Kidney epithelial cell (primary cell): ENCODE data around the gene KRTAP5-7. TPM values are rescaled to one million over a fixed set of nuclear protein-coding genes. Genes with fewer than 3 reads are reported as not detected.

Experiments used
- DNase-seq: peaks from one replicate; pipeline ENCODE4 v3.0.0-alpha.2; 2010; ENCODE audit warnings: low read depth
- H3K27me3 ChIP-seq: 2 replicates; pipeline ENCODE4 v1.6.0; 2011; ENCODE audit warnings: low read length; ENCODE audit not compliant: control insufficient read depth, insufficient read depth
- H3K36me3 ChIP-seq: 2 replicates; pipeline ENCODE4 v1.5.1; 2011; ENCODE audit warnings: low read length; ENCODE audit not compliant: control insufficient read depth, insufficient read depth
- H3K4me3 ChIP-seq: 2 replicates; pipeline ENCODE4 v1.5.1; 2011; ENCODE audit warnings: low read depth, mild to moderate bottlenecking, control low read depth, low read length
- total RNA-seq: library from RNA; depleted of rRNA; stranded (reverse); fragments of >200 nt; gene quantifications from 2 replicates; pipeline ENCODE4 v1.2.3, GENCODE V29; 2015
- TF ChIP-seq, protein P1 (sequence below): IDR thresholded peaks from 2 replicates; pipeline ENCODE4 v1.5.1; 2011; ENCODE audit warnings: mild to moderate bottlenecking, moderate library complexity, low read length, control low read depth, inconsistent platforms; ENCODE audit not compliant: insufficient read depth, poor library complexity, severe bottlenecking

KRTAP5-7 gene
- total RNA-seq, 1 donor from 2014 or later = not detected

DNA sequence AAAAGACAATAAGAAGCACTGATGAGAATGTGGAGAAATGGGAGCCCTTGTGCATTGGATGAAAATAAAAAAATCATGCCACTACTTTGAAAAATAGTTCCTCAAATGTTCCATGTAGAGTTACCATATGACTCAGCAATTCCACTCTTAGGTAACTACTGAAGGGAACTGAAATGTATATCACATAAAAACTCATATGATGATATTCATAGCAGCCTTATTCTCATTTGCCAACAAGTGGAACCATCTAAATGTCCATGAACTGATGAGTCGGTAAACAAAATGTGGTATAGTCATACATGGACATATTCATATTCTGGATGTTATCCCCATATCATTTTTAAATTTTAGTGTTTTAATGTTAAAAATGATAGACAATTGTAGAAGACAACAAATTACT lies 24.6 kb downstream of the KRTAP5-7 start:
- peaks cover 11% of the 10 kb centered on the region for H3K27me3 ChIP-seq
- TF ChIP-seq, protein P1, sequence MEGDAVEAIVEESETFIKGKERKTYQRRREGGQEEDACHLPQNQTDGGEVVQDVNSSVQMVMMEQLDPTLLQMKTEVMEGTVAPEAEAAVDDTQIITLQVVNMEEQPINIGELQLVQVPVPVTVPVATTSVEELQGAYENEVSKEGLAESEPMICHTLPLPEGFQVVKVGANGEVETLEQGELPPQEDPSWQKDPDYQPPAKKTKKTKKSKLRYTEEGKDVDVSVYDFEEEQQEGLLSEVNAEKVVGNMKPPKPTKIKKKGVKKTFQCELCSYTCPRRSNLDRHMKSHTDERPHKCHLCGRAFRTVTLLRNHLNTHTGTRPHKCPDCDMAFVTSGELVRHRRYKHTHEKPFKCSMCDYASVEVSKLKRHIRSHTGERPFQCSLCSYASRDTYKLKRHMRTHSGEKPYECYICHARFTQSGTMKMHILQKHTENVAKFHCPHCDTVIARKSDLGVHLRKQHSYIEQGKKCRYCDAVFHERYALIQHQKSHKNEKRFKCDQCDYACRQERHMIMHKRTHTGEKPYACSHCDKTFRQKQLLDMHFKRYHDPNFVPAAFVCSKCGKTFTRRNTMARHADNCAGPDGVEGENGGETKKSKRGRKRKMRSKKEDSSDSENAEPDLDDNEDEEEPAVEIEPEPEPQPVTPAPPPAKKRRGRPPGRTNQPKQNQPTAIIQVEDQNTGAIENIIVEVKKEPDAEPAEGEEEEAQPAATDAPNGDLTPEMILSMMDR = no peak

DNA sequence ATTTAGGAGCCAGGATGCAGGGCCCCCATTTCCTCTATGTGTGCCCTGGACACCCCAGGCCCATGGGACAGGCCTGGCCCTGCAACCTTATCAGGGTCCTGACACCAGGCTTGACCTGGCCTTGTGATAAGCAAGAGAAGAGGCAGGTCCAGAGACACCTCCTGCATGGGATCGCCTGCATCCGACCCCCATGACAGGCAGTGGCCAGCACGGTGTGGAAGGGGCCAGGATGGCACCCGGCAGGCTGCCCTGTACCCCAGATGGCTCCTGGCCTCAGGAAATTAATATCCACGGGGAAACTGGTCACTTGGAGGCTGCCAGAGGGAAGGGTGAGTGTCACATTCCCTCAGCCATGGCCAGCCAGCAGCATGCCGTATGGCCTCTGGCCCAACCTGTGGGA lies 27.9 kb downstream of the KRTAP5-7 start:
- TF ChIP-seq, protein P1 = no peak
- H3K36me3 ChIP-seq = no peaks in the 10 kb centered on the region
- no peak overlapping the region for H3K4me3 ChIP-seq
- DNase-seq = no peak
- peaks cover under 1% of the 10 kb centered on the region for H3K27me3 ChIP-seq

More for the DNA sequence above, 24.6 kb downstream of the KRTAP5-7 start:
- Histone ChIP-seq H3K36me3 (no peaks in the 10 kb centered on the region), H3K4me3 (no peak overlapping the region)
- DNase-seq = no peak

DNA sequence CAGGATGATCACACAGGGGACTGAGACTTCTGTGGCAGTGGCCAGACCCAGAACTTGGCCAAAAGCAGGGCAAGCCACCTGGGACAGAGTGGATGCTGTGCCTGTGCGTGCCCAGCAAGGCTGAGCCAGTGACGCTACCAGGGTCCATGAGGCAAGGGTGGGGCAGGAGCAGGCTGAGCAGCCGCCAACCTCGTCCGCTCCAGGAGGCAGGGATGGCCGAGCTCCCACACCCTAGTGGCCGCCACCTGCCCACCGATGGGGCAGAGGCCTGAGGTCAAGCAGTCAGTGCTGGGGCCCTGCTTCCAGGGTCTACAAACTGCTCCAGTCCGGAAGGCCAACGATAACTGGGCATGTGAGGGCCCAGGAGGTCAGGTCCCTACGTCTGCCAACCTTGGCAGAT lies 28.4 kb downstream of the KRTAP5-7 start:
- TF ChIP-seq, protein P1 = no peak
- H3K27me3 ChIP-seq = no peaks in the 10 kb centered on the region
- no peak for DNase-seq
- H3K36me3 ChIP-seq = no peaks in the 10 kb centered on the region
- no peak overlapping the region for H3K4me3 ChIP-seq

DNA sequence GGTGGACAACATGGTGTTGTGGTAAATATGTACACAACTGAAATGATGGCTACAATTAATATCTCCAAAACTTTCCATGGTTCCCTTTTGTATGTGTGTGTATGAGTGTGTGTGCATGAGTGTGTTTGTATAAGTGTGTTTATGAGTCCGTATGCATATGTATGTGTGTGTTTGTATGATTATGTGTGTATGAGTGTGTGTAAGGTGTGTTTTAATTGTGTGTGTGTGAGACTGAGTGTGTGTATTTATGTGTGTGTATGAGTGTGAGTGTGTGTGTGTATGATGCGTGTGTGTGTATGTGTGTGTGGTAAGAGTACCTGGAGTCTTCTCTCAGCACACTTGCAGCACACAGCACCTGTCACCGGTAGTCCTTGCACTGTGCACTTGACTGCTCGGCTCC lies 29.0 kb downstream of the KRTAP5-7 start:
- TF ChIP-seq, protein P1 = no peak
- H3K36me3 ChIP-seq = no peaks in the 10 kb centered on the region
- no peak for DNase-seq
- H3K27me3 ChIP-seq = no peaks in the 10 kb centered on the region
- no peak overlapping the region for H3K4me3 ChIP-seq

DNA sequence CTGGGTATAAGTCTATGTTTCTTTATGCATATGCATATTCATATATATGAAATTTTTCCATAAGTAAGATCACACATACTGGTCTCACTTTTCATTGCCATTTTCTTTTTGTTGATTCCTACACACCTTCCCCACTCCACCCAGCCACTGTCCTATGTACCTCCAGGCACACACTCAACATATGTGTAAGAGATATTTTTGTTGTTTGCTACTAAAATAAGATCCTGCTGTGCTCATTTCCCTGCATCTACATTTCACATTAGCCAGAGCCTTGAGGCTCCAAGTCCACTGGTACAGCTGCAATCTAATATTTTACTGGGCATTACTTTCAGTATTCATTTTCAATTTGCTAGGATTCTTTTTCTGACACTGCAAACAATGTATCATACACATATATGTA lies 30.2 kb downstream of the KRTAP5-7 start:
- no peak for DNase-seq
- Histone ChIP-seq H3K4me3 (no peak overlapping the region), H3K36me3 (no peaks in the 10 kb centered on the region), H3K27me3 (no peaks in the 10 kb centered on the region)
- TF ChIP-seq, protein P1 = no peak

DNA sequence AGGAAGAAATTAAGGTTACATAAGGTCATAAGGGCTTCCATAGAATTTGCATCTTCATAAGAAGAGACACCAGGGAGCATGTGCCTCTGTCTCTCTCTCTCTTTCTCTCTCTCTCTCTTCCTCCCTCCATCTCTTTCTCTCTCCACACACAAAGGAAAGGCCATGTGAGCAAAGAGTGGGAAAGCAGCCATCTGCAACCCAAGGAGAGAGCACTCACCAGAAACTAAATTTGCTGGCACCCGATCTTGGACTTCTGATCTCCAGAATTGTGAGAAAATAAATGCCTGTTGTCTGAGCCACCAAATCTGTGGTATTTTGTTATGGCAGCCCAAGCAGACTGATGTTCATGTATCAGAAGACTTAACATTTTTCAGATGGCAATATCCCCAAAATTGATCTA lies 31.9 kb downstream of the KRTAP5-7 start:
- TF ChIP-seq, protein P1 = no peak
- DNase-seq = no peak
- H3K36me3 ChIP-seq = no peaks in the 10 kb centered on the region
- H3K27me3 ChIP-seq = peaks cover 4% of the 10 kb centered on the region
- no peak overlapping the region for H3K4me3 ChIP-seq
